IMR-90 (cell line): ENCODE results near the gene ATP23.
A peak's percentile ranks its signal among the peaks of the same experiment; 100 is the strongest.

ENCODE experiments used
- POLR2A ChIP-seq: IDR thresholded peaks from 2 replicates; pipeline ENCODE4 v1.6.1; 2012; ENCODE audit warnings: mild to moderate bottlenecking, low read depth, low read length
- USF2 ChIP-seq: fragments of 150-350 bp; IDR thresholded peaks from 2 replicates; pipeline ENCODE4 v1.6.1; 2017; ENCODE audit warnings: mild to moderate bottlenecking, antibody characterized with exemption, low read length, low read depth

DNA sequence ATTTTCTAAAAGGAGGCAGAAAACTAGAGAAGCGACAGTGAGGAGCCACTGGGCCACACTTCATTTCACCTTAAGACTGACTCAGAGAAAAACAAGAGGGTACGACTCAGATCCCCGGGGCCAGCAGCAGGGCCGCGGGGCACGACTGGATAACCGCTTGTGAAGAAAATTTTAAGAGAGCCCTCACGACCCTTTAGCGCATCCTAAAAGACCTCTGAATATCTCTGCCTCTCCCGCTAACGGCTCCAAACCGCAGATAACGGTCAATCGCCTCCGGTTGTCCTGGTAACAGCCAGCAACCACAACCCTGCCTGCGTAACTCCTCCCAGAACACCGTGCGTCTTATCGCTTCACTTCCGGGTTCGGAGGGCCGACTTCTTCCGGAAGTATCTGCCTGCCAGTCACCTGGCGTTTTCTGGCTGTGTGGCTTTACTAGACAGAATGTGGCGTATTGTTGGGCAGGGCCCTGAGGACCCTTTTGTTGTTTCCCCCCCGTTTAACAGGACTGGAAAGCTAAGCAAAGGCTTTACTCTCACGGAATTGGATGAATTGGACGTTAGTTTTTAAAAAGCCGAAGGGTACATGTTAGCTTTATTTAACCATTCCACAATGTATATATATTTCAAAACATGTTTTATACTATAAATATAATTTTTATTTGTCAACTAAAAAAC lies 5.4 kb upstream of the ATP23 start:
- no peak for TF ChIP-seq USF2
- TF ChIP-seq POLR2A: peak; percentile 82
